M059J (cell line): ENCODE results near the gene PDHX. TPM values are rescaled to one million over a fixed set of nuclear protein-coding genes. Genes with fewer than 3 reads are reported as not detected.

Source experiments
- DNase-seq: peaks from one replicate; pipeline ENCODE4 v3.0.0-alpha.2; 2012; ENCODE audit warnings: low read depth
- total RNA-seq: library from RNA; depleted of rRNA; stranded (reverse); fragments of >200 nt; shearing (Covaris generic); gene quantifications from 2 replicates; pipeline ENCODE4 v1.2.3, GENCODE V29; 2014

Gene PDHX
- total RNA-seq, 1 experiment from 2014 or later: 81.7 TPM

GRCh38 chr11:34988294-34989255 lies 72.2 kb downstream of the PDHX start:
- peak; percentile 76 for DNase-seq

DNA sequence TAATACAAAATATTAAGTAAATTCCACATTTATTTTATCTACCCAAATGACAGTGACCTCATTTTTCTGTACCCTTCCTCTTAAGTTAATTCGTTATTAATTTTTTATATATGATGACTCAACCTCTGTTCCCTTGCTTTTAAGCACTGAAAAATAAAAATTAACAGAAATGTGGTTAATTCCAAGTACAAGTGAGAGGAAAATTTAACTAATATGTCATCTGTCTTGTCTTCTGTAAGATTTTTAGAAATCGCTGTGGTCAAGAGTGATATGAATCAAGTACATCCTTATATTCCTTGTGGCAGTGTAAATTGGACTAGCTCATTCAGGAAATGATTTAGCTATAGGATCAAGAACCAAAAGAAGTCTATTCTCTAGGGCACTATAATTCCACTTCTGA lies 74.5 kb downstream of the PDHX start:
- no peak for DNase-seq

- no peak for DNase-seq
Measured at GRCh38 chr11:34994854-34995253, 78.4 kb downstream of the PDHX start.

GRCh38 chr11:34996958-34997357 lies 80.5 kb downstream of the PDHX start:
- no peak for DNase-seq

GRCh38 chr11:34997952-34998528 lies 81.6 kb downstream of the PDHX start:
- peak; percentile 51 for DNase-seq

GRCh38 chr11:34999453-34999852 lies 83.0 kb downstream of the PDHX start:
- no peak for DNase-seq

GRCh38 chr11:35003186-35003585 lies 86.8 kb downstream of the PDHX start:
- peak; percentile 31 for DNase-seq

DNA sequence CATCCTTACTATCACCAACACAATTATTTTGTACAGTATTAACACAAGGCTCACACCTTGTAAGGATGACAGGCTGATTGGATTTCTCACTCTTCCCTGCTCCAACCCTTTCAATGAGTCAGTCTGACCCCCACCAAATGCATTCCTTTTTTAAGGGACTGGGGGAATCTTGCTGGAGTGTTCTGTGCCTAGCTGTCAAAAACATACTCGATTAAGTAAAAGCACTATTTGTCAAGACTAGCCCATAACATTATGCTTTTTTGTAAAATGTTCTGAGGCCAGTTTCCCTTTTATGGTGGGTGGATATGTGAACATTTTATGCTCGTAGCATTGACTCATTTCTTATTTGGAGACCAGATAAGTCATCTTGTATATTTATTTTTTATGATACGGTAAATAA lies 87.2 kb downstream of the PDHX start:
- DNase-seq: peak; percentile 54

DNA sequence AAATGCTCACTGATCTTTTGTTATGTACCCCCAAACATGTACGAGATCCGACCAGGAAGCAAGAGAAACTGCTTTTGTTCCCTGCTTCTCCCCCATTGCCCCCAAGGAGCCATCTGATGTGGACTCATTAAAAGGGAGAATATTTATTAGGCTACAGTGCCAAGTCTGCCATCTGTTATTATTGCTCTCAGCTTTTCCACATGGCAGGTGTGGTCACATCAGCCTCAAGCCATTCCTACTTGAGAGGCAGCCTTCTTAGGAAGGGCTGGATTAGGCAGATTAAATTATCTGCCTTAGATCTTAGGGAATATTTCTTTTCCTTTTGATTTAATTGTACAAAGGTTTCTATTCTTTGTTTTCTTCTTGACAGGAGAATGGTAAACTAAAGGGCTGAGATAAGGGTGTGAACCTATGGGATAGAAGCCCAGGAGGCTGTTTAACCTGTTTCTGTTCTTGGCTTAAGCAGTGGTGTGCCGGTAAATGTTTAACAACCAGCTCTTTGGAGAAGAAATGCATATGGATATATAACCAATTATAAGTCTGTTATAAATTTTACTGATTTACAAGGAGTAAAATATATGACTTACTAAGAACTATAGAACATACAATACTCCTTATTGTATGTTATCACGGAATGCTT lies 88.8 kb downstream of the PDHX start:
- no peak for DNase-seq

DNA sequence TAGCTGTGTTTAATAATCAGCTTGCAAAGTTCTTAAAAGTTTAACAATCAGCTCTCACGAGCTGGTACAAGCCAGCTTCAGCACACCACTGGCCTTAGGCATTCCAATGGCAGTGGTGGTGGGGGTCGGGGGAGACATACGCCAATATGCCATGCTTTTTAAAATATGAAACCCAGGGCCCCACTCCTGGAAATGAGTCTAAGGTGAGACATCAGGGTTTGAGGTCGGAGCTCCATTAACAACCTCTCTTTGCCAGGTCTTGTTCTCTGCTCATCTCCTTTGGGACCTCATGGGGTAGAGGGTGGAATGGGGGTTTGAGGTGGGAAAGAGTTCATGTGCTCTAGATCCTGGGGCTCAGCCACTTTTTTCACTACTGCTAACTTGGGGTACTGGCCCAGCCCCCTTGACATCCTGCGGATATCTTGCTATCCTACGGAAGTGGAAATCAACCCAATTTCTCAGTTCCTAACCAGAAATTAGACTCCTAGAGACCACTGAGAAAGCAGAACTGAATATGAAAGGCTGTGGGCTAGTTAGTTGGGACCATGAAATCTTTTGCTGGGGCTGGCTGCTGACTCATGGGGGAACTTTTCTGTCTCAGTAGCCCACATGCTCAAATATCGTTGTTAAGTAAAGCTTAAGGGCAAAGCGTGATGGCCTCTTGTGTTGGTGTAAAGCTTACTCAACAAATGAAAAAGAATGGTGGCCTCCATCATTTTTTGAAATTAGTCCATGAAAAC lies 90.1 kb downstream of the PDHX start:
- peak; percentile 63 for DNase-seq

DNA sequence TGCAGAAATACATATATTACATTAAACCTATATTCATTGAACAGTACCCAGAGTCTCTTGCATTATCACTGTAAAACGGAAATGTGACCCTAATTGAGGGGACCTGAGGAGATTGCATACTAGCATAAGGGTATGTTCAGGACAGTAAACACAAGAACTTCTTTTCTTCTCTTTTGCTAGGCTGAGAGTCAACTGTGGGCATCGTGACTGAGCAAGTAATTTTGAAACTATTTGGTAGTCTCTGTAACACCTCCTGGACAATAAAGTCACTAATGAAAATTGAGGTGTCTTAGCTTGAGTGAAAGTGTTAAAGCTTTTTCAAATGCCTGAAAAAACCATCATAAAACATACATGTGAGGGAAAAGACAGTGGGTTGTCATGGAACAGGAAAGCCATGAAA lies 90.9 kb downstream of the PDHX start:
- DNase-seq: no peak

GRCh38 chr11:35009191-35009943 lies 92.9 kb downstream of the PDHX start:
- peak; percentile 97 for DNase-seq

- DNase-seq: peak; percentile 71
Measured at GRCh38 chr11:35009944-35010342, 93.5 kb downstream of the PDHX start.

- no peak for DNase-seq
Measured at GRCh38 chr11:35010654-35011053, 94.2 kb downstream of the PDHX start.

GRCh38 chr11:35011389-35011788 lies 95.0 kb downstream of the PDHX start:
- no peak for DNase-seq

- no peak for DNase-seq
Measured at GRCh38 chr11:35011944-35012343, 95.5 kb downstream of the PDHX start.

- DNase-seq: no peak
Measured at GRCh38 chr11:35012467-35013191, 96.2 kb downstream of the PDHX start.

- peak; percentile 87 for DNase-seq
Measured at GRCh38 chr11:35013514-35014233, 97.3 kb downstream of the PDHX start.

- DNase-seq: peak; percentile 95
Measured at GRCh38 chr11:35014346-35014745, 97.9 kb downstream of the PDHX start.
